ENCODE measurements around the gene UACA. TPM values are rescaled to one million over a fixed set of nuclear protein-coding genes. Genes with fewer than 3 reads are reported as not detected.

UACA gene
- total and polyA plus RNA-seq, 2 donors (not counting 3 experiments of a cell fraction or from before 2014, with no cell fraction given) = 167 to 292 TPM

DNA sequence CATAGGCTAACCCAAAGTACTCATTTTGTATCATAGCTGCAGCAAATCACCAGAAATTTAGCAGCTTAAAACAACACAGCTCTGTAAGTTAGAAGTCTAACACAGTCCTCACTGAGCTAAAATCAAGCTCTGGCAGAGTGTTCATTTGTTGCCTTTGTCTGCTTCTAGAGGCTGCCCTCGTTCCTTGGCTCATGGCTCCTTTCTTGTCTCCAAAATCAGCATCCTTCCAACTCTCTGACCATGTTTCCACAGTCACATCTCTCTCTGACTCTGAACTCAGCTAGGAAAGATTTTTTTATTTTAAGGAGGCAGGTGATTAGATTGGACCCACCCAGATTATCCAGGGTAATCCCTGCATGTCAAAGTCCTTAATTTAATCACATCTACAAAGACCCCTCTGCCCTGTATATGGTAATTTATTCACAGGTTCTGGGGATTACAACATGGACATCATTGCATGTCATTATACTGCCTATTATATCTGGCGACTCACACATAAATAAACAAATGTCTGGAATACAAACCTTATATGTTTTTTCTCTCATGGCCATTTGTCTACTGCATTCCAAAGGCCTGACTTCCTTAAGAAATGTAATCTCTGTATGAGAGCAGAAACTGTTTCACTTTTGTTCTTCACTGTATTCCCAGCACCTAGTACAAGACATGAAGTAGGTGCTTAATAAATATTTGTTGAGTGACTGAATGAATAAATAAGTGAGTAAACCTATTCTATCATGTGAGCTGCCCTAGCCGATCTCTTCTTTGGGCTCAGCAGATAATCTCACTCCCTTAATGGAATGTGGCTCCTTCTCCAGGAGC, 15.1 kb upstream of the UACA start:
- Histone ChIP-seq H3K9ac (replicated peaks; ENCODE audit: extremely low read depth, insufficient read depth, low read length) (no peak overlapping the region), H2AFZ (ENCODE audit: low read depth, low read length) (peak overlapping the region; percentile 94), H3K79me2 (ENCODE audit: control insufficient read depth, insufficient read depth, low read length) (no peaks in the 10 kb centered on the region), H3K27ac (ENCODE audit: insufficient read depth, low read depth, low read length) (peak overlapping the region; percentile 68), H3K4me2 (ENCODE audit: insufficient read depth, low read length) (peak overlapping the region; percentile 8), H3K4me1 (ENCODE audit: control insufficient read depth, extremely low read depth, insufficient read depth, low read length) (peaks cover 36% of the 10 kb centered on the region), H3K4me3 (replicated peaks in 1 of 3; ENCODE audit: insufficient read depth in 1 of 3, low read depth in 1 of 3, low read length in 3 of 3) (no peak overlapping the region), H3K27me3 (ENCODE audit: control insufficient read depth in 2 of 2, insufficient read depth in 2 of 2, low read length in 2 of 2) (no peaks in the 10 kb centered on the region), H3K36me3 (ENCODE audit: control insufficient read depth in 2 of 2, extremely low read depth in 1 of 2, insufficient read depth in 2 of 2, low read length in 2 of 2) (no peaks in the 10 kb centered on the region), H4K20me1 (replicated peaks; ENCODE audit: control insufficient read depth, extremely low read depth, insufficient read depth, low read length) (no peaks in the 10 kb centered on the region), H3K9me1 (replicated peaks; ENCODE audit: control insufficient read depth, extremely low read depth, insufficient read depth, low read length) (no peaks in the 10 kb centered on the region), H3K9me3 (replicated peaks; ENCODE audit: control insufficient read depth, insufficient read depth, low read length) (no peaks in the 10 kb centered on the region)
- ChIA-PET CTCF (interaction anchor here (1.1 to 2.1 kb wide), 4 partner anchors 8 to 56 kb away, joined by 3 to 13 read pairs (median 4); no protein-coding TSS in a partner anchor), POLR2A (no interaction called here)
- intact Hi-C loops (cut with micrococcal nuclease) (loop anchor here (1.0 kb wide), 1 partner anchor 17 kb away; no protein-coding TSS in a partner anchor), dilution Hi-C loops (cut with MboI; ENCODE audit: extremely low pct_ligation_motif_present, low sequenced_read_pairs) (no loop called here)
- peak; percentile 24 for FAIRE-seq
- peak; percentile 45 for DNase-seq (ENCODE audit: low read depth, low spot score)
- BruUV-seq (replicated peaks) = no TSS peak
- TF ChIP-seq FOS (IDR thresholded peaks at IDR 0.05; ENCODE audit: borderline replicate concordance, insufficient read depth, low read length) = no peak
- TF ChIP-seq, protein P1, sequence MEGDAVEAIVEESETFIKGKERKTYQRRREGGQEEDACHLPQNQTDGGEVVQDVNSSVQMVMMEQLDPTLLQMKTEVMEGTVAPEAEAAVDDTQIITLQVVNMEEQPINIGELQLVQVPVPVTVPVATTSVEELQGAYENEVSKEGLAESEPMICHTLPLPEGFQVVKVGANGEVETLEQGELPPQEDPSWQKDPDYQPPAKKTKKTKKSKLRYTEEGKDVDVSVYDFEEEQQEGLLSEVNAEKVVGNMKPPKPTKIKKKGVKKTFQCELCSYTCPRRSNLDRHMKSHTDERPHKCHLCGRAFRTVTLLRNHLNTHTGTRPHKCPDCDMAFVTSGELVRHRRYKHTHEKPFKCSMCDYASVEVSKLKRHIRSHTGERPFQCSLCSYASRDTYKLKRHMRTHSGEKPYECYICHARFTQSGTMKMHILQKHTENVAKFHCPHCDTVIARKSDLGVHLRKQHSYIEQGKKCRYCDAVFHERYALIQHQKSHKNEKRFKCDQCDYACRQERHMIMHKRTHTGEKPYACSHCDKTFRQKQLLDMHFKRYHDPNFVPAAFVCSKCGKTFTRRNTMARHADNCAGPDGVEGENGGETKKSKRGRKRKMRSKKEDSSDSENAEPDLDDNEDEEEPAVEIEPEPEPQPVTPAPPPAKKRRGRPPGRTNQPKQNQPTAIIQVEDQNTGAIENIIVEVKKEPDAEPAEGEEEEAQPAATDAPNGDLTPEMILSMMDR (IDR thresholded peaks at IDR 0.05; ENCODE audit: extremely low read depth in 1 of 2, insufficient read depth in 1 of 2, low read depth in 1 of 2, low read length in 2 of 2) = no peak
- no peak for TF ChIP-seq POLR2A (IDR thresholded peaks at IDR 0.05; ENCODE audit: low read depth, low read length)
- TF ChIP-seq POLR2AphosphoS5 (IDR thresholded peaks at IDR 0.05; ENCODE audit: insufficient read depth, low read depth, low read length) = no peak
- TF ChIP-seq JUN (IDR thresholded peaks at IDR 0.05; ENCODE audit: borderline replicate concordance, insufficient read depth, insufficient read length, low read depth) = no peak
